HG03108 (cell line): ENCODE measurements around the gene LYPD6B.
A peak's percentile ranks its signal among the peaks of the same experiment; 100 is the strongest.

ENCODE experiments used
- ATAC-seq: cut with Tn5 transposase; IDR thresholded peaks from one replicate; pipeline ENCODE4 v1.9.1; 2021; ENCODE audit warnings: moderate library complexity; ENCODE audit not compliant: unreplicated experiment

Gene LYPD6B

DNA sequence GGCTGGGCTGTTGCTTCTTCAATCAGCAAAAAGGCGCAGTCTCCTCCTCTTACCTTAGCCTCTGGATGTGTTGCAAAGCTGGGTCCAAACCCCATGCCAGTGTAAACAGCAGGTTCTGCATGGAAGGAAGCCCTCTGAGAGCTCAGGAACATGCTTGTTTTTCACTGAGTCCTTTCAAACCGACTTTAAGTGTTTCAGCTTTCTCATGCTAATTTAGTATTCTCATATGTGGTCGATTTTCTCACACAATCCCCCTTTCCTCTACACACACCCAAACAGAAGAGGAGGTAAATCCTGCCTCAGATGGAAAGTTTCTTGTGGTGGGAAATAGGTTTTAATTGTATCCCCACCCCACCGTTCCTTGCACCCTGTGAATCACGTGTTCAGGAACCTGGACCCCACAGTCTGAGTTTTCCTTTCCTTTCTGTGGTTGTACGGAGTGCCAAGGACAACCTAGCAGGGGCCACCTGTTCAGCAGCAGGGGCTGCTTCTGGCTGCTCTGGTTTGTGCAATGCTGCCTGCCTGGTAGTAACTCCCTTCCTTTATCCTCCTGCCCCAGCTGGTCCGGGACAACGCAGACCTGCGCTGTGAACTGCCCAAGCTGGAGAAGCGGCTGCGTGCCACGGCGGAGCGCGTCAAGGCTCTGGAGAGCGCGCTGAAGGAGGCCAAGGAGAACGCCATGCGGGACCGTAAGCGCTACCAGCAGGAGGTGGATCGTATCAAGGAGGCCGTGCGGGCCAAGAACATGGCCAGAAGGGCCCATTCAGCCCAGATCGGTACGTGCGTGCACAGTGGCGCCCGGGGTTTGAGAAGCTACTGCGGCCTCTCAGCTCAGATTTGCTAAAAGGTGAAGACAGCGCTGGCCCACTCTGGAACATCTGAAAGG, 28.7 kb upstream of the LYPD6B start:
- no peak for ATAC-seq

DNA sequence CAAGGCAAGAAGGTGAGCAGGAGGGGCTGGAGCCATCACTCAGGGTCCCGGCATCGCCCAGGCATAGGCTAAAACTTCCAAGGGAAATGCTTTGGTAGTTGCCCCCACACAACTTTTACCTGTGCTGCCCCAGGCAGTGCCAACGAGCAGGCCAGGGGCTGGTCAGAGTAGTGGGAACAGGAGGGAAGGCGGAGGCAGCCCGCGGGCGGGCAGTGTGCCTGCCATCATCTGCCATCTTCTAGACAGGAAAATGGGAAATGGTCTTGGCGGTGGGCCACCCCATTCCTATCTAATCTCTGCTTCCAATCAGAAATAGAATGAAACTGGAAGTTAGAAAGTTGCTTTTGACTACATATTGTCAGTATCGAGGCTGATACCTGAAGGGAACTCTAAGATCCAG, 26.0 kb upstream of the LYPD6B start:
- no peak for ATAC-seq

DNA sequence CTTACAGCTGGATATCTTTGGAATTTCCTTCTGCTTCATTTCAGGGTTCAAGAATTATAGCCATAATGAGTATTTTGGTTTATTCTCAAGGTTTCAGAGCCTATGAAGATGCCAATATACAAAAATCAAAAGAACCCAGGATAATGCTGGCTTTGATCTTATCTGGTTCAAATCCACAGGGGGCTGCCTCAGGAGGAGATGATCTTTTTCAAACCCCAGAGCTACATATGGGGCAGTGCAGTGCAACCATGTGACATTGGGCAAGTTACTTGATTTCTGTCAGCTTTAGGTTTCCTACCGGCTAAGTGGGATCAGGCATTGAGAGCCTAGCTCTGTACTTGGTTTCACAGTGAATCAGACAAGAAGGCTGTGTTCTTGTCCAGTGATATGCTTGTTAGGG, 23.0 kb upstream of the LYPD6B start:
- ATAC-seq, result no peak

DNA sequence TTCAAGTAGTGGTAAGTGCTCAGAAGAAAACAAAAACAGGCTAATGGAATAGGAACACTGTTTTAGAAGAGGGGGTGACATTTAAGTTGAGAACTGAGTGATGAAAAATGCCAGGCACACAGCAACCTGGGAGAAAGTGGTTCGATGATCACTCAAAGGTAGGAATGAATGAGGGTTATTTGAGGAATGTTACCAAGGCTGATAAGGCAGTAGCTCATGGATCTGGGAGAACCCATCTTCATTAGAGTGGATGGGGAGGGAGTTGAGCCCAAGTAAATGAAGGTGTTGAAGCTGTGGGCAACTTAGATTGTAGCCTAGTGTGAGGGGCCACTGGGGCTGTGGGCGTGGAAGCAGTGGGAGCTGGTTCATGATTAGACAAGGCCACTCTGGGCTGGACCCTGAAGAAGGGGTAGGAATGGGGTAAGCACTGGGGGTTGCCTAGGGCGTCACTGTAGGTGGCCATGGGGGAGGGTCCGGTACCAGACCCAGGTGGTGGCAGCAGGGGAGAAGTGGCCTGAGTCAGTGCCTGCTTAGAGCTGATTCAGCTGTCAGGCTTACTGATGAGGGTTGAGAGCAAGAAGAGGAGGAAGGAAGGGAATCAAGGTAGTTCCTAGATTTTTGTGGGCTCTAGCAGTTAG, 22.5 kb upstream of the LYPD6B start:
- ATAC-seq, result no peak

DNA sequence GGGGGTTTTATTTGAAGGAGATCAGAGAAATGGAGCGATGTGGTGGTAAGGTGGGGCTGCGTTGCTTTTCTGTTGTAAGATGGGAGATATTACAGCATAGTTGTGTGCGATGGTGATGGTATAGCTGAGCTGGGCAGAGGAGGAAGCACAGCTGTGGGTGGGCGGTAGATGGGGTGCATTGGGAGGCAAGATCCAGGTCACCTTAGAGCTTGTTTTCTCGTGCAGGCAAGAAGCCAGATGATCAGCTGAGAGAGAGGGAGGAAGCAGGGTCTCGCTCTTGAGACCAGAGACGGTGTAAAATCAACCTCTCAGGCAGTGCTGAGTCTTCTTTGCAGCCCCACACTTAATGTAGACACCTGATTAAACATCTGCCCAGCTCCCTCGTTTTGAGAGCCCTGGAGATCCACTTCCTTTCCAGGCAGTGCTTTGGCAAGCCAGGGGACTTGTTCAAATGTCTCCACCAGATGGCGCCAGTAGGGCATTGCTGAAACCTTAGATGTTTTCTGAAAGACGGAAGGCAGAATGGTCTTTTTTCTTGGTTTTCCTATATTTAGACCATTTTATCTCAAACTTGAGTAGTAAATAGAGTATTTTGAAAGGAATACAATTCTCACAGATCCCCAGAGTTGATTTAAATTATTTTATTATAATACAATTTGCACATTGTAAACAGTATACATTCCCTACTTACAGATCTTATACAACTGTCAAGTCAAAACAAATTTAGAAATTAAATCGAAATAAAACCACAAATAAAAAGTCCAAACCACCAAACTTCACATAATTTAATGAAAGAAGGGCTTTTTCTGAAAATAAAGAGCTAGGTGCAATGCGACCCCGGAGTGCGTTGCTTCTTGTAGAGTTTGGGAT, 21.1 kb upstream of the LYPD6B start:
- ATAC-seq, result no peak

DNA sequence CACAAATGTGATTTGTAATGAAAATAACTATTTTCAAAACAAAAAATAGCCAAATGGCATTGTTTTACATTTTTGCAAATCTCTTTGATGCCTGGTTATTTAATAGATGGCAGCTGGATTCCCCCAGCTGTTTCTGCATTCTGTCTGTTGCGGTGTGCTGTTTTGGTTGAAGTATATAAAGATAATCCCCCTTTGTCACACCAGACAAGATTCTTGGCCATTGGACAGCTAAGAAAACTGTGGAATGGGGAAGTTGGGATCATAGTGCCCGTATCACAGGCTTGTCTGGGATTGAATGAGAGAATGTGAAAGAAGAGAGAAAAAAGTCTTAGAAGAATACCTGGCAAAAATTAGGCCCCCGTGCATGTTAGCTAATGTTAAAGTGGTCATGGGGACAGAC, 19.5 kb upstream of the LYPD6B start:
- ATAC-seq, result no peak

DNA sequence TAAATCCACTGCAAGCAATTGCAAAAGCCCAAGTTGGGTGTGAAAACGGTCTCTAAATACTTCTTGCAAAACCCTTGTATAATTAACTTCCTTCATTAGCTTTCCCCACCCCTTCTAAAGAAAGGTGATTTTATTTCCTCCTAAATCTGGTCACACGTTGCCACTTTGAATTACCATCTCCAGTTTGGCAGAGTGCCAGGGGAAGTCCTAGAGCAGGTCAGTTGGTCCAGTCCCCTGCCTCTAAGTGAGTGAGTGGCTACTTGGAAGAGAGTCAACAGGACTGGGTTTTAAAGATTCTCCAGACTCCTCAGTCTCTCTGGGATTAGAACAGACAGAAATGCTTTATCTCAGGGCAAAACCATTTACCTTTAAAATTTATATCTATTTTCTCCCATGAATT, 18.7 kb upstream of the LYPD6B start:
- no peak for ATAC-seq

DNA sequence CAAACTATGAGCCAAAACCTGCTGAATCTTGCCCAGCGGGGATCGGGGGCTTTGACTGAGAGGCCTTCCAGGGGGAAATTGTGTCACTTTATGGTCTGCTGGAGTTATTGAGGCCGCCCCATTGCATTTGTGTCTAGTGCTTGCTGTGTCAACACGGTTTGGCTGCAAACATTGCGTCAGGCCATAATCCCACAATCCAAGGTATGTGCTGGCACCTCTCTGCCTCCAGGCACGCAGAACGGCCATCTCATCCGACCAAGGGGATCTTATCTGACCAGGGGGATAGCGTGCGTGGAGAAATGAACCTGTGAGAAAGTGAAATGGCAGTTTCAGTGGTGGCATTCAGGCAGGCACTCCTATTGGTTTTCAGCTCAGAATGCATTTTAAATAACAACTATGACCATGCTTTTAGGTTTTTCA, 18.1 kb upstream of the LYPD6B start:
- ATAC-seq, result peak; percentile 34

DNA sequence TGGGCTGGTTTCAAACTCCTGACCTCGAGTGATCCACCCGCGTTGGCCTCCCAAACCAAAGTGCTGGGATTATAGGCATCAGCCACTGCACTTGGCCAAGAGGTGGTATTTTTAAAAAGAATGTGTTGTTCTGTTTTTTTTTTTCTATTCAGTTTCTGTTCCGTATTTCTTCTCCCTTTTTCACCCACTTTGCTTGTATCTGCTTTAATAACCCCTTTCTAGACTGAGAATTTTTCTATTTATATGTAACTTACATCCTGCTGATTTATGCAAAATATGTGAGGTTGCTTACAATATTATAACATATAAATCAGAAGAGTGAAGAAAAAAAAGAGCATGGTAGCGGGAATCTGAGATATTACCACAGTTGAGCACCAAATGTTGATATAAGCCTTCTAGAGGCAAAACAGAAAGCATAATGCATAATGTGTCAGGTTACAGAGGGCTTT, 17.2 kb upstream of the LYPD6B start:
- peak; percentile 76 for ATAC-seq

DNA sequence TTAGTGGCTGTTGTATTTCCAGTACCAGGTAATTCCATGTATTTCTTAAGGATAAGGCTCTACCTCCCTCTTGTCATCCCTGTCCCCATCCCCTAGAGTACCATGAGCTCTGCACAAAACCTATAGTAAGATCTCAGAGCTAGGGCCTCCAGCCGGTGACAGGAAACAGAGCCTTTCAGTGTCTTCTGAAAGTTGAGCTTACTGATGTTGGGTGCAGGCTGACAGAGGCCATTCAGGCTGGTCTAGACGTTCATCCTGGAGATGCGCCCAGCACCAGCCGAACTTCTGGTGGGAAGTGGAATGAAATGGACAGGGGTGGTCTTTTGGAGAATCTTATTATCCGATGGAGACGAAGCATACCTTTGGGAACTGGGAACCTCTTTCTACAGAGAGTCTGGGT, 16.7 kb upstream of the LYPD6B start:
- peak; percentile 71 for ATAC-seq

DNA sequence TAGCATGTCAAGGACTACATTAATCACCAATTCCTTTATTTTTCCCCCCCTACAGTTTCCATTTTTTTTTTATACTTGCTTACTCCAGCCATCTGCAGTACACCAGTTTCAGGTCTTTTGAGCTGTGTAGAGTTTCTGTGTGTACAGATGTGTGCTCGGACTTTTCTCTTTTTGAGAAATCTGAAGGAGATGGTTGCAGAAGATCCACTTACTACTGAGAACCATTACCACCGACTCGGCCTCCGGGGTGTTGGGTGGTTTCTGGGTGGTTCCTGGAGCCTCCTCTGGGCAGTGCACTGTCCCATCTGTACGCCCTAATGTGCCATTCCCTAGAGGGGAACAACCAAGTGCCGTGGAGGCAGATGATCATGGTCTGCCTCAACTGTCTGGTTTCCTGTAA, 15.4 kb upstream of the LYPD6B start:
- no peak for ATAC-seq

DNA sequence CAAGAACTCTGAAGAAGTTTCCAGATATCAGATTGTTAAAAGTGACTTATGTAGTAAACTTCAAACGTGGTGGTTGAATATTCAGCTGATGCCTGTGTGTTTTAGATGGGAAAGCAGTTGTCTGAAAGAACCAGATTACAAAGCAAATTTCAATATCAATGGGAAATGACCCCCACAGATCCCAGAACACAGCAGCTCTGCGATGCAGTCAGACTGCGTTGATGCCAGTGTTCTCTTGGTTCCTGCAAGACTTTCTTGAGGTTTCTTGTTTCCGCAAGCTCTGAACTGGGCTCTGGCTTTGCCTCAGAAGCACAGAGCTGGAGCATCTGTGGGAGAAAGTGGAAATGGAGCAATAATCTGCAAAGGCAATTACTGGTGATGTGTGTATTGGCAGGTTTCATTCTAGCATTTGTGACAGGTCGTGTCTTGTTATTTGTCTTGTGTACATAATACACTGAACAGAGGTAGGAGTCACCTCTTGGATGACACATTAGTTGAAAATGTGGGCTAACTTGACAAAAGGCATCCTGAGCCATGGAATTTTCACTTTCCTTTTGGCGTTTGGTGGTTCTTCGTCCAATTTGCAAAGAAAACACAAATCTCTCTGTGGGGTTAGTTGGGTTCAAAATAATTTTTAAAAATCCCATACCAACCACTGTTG, 10.8 kb upstream of the LYPD6B start:
- ATAC-seq, result no peak

DNA sequence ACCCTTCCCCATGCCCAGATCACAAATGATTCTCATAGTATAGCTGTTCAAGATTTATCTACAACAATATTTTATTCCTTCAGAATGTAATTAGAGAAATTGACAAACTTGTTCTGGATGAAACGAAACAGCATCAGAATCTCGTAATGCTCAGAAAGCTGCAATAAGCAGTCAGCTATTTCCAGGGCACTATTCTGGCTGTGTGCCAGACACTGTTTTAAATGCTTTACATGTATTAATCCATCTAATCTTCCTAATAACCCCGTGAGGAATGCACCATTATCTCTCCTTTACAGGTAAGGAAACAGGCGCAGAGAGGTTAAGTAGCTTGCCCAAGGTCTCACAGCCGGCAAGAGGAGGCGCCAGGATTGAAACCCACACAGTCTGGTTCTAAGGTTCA, 10.1 kb upstream of the LYPD6B start:
- ATAC-seq, result no peak

DNA sequence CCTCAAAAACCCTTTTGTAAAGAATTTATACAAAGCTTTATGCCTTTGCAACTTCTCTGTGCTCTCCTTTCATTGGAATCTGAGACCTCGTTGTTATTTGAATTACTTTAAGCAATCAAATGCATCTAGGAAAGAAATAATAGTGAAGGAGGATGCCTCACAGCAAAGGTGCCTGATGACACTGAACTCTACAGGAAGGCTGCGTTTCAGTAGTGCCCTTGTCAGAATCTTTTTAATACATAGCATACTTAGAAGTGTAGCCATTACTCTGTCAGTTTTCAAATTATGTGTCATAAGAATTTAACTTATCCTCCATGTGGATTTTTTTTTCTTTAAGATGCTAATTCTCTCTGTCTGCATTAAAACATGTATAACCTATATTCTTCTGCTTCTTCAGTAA, 9.6 kb upstream of the LYPD6B start:
- ATAC-seq, result no peak

DNA sequence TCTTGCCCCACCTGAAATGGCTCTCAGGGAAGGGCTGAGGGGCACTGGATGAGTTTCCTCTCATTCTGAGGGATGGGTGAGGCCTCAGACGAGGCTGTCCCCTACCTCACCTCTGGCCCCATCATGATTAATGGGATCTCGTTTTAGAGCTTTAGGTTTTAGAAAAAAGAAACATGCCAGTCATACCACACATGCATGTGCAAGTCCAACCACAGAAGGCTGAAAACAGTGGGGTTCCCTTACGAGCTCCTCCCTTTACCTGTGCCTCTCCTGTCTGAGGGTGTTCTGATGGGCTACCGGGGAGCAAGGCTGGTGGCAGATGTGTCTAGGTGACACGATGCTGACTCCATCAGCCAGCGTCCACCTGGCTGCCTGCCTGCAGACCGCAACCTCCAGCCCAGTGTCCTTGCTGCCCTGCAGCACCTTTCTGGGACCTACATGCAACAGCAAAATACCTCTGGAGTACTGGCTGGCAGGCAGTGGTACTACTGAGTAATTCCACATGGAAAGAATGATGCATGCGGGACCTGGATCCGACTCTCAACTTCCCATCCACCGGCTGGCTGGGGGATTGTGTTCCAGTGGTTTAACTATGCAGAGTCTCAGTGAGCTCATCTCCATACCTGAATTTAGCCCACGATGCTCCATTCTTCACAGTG, 9.1 kb upstream of the LYPD6B start:
- no peak for ATAC-seq

DNA sequence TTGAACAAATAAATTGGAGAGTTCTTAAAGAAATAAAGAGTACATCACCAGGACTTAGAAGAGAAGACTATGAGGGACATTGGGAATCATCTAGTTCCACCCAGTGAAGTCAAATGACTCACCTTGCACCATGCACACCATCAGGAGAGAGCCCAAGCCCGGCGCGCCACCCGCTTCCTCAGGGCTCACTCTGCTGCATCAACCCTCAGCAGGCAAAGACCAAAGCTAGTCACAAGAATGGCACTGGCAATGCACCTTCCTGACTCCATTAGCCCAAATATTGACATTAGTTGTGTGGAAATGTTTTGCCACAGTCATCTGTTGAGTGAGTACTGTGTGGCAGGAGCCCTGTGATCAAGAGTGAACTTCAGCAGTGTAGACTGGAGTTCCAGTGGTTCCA, 7.1 kb upstream of the LYPD6B start:
- no peak for ATAC-seq

DNA sequence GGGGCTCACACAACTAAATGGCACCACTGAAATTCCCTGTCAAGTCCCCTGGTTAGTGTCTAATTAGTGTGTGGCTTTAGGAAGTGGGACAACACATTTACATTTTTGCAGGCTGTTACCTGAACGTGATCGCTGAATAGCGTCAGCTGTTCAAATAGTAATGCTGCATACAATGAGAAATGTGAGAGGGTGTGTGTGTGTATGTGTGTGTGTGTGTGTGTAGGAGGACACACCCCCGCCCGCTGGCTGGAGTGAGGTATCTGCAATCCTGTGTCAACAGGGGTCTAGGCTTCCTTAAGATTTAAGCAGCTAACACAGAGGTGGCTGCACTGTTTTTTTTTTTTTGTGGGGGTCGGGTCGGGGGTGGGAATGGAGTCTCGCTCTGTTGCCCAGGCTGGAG, 4.8 kb upstream of the LYPD6B start:
- no peak for ATAC-seq

DNA sequence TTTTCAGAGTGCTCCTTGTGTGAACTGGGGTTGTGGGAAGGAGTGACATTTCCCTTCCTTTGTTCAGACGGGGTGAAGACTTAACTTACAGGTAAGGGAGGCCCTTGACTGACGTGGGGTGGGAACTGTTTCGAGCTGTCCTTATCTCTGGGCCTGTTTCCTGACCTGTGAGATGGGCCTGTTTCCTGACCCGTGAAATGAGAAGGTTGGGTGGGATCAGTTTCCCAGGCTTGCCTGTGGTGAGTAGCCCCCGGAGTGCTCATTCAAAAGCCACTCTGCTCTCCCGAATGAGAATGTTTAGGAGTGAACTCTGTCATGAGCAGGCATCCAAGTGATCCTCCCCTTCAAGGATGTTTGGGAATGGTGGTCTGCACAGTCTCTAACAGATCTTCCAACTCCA, 4.1 kb upstream of the LYPD6B start:
- ATAC-seq, result no peak

DNA sequence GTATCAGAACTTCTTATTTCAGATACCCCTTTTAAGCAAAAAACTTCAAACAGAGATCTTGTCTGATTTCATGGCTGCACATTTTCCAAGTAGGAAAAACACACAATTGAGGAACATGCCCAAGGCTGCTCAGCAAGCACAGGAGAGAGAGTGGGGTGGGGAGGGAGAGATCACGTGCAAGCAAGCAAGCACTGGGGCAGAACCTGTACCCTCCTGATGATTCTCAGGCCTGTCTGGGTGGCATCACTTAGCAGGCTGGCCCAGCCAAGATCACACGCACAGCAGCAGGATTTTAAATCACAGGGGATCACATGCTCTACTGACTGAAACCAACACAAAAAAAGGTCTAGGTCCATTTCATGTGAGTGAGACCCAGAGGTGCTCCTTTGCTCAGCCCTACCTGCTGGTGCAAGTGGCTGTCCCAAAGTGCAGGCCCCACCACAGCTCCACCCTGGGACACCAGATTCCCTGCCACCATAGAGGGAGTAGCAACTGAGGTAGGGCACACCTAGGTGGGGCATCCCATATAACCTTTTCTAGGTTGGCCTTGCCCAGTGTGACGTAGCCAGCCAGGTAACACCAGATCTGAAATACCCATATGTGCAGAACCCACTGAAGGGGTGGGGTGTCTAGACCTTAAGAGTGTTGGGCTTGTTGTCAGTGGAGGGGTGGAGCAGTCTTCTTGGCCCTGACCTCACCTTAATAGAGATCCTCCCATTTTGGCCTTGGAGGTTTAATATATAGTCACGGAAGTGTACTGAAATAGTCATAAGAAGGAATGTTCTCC, 1.8 kb upstream of the LYPD6B start:
- no peak for ATAC-seq

DNA sequence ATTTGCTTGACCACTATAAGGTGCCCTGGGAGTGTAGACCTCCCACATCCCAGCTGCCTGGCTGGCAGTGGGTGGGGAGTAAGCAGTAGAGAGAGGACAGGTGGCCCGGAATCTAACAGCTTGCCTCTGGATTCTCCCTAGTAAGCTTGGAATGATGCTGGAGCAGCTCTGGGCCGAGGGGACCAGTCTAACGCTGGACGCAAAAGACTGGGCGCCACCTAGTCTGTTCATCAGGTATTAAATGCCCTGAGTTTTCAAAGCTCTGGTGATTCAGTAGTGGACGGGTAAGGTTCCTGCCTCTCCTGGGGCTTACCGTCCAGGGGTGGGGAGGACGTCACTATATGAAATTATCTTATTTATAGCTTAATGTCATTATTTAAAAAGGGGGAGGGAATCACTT, 648 bp upstream of the LYPD6B start:
- ATAC-seq, result no peak
